IPS-NIHi7 (cell line): ENCODE measurements around the gene ADGRG1.
"Not testable (repeated sequence)": the region's sequence is repeated elsewhere in the genome, so short reads cannot be mapped to it uniquely, and the experiment has no call there.

ENCODE experiments used
- DNase-seq: peaks from one replicate; pipeline ENCODE4 v3.0.0; 2012; ENCODE audit warnings: mixed read lengths; ENCODE audit errors: extremely low spot score

ADGRG1 gene

GRCh38 chr16:57698812-57699405, 70.5 kb downstream of the ADGRG1 start:
- peak; percentile 7 for DNase-seq

- no peak for DNase-seq
These were observed 71.1 kb downstream of the ADGRG1 start for GRCh38 chr16:57699481-57699880.

GRCh38 chr16:57699899-57700298, 71.5 kb downstream of the ADGRG1 start:
- no peak for DNase-seq

GRCh38 chr16:57700781-57701551, 72.5 kb downstream of the ADGRG1 start:
- peak; percentile 6 for DNase-seq

- DNase-seq = peak; percentile 5
These were observed 73.4 kb downstream of the ADGRG1 start for GRCh38 chr16:57701759-57702371.

GRCh38 chr16:57703416-57704010, 75.1 kb downstream of the ADGRG1 start:
- DNase-seq = peak; percentile 5

- DNase-seq = peak; percentile 9
These were observed 75.8 kb downstream of the ADGRG1 start for GRCh38 chr16:57704011-57704904.

- peak; percentile 4 for DNase-seq
These were observed 76.7 kb downstream of the ADGRG1 start for GRCh38 chr16:57704905-57705852.

- no peak for DNase-seq
These were observed 78.3 kb downstream of the ADGRG1 start for GRCh38 chr16:57706717-57707116.

GRCh38 chr16:57707331-57707730, 78.9 kb downstream of the ADGRG1 start:
- DNase-seq = no peak

GRCh38 chr16:57708168-57708567, 79.7 kb downstream of the ADGRG1 start:
- DNase-seq = no peak

GRCh38 chr16:57709663-57710062, 81.2 kb downstream of the ADGRG1 start:
- no peak for DNase-seq

- DNase-seq = no peak
These were observed 82.9 kb downstream of the ADGRG1 start for GRCh38 chr16:57711346-57711745.

GRCh38 chr16:57711993-57712392, 83.6 kb downstream of the ADGRG1 start:
- no peak for DNase-seq

- not testable (repeated sequence) for DNase-seq
These were observed 84.1 kb downstream of the ADGRG1 start for GRCh38 chr16:57712569-57712968.

- DNase-seq = no peak
These were observed 85.2 kb downstream of the ADGRG1 start for GRCh38 chr16:57713596-57713995.

GRCh38 chr16:57714047-57714446, 85.6 kb downstream of the ADGRG1 start:
- no peak for DNase-seq
